GM19438 (cell line): Measurements from ENCODE around the gene PPP1R9A.

ENCODE experiments used
- ATAC-seq: cut with Tn5 transposase; IDR thresholded peaks from one replicate; pipeline ENCODE4 v1.9.1; 2021; ENCODE audit warnings: low read depth; ENCODE audit not compliant: unreplicated experiment

PPP1R9A gene

GRCh38 chr7:95335093-95335492, 427.7 kb downstream of the PPP1R9A start:
- ATAC-seq, result no peak

GRCh38 chr7:95338832-95339231, 431.4 kb downstream of the PPP1R9A start:
- no peak for ATAC-seq

- no peak for ATAC-seq
Measured at GRCh38 chr7:95340491-95340890, 433.1 kb downstream of the PPP1R9A start.

- no peak for ATAC-seq
Measured at GRCh38 chr7:95342029-95342428, 434.6 kb downstream of the PPP1R9A start.

- no peak for ATAC-seq
Measured at GRCh38 chr7:95342642-95343307, 435.4 kb downstream of the PPP1R9A start.
